Activated CD8-positive, alpha-beta memory T cell treated with anti-CD3 and anti-CD28 coated beads, Interleukin-2, amount 50 U/mL, for 4 hours (primary cell): ENCODE measurements around the gene RIMBP3C.
"Not testable (repeated sequence)": the region's sequence is repeated elsewhere in the genome, so short reads cannot be mapped to it uniquely, and the experiment has no call there.

Experiments used
- DNase-seq: peaks from one replicate; pipeline ENCODE4 v3.0.0-alpha.2; 2020

Gene RIMBP3C, protein sequence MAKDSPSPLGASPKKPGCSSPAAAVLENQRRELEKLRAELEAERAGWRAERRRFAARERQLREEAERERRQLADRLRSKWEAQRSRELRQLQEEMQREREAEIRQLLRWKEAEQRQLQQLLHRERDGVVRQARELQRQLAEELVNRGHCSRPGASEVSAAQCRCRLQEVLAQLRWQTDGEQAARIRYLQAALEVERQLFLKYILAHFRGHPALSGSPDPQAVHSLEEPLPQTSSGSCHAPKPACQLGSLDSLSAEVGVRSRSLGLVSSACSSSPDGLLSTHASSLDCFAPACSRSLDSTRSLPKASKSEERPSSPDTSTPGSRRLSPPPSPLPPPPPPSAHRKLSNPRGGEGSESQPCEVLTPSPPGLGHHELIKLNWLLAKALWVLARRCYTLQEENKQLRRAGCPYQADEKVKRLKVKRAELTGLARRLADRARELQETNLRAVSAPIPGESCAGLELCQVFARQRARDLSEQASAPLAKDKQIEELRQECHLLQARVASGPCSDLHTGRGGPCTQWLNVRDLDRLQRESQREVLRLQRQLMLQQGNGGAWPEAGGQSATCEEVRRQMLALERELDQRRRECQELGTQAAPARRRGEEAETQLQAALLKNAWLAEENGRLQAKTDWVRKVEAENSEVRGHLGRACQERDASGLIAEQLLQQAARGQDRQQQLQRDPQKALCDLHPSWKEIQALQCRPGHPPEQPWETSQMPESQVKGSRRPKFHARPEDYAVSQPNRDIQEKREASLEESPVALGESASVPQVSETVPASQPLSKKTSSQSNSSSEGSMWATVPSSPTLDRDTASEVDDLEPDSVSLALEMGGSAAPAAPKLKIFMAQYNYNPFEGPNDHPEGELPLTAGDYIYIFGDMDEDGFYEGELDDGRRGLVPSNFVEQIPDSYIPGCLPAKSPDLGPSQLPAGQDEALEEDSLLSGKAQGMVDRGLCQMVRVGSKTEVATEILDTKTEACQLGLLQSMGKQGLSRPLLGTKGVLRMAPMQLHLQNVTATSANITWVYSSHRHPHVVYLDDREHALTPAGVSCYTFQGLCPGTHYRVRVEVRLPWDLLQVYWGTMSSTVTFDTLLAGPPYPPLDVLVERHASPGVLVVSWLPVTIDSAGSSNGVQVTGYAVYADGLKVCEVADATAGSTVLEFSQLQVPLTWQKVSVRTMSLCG (N-terminal part only)

DNA sequence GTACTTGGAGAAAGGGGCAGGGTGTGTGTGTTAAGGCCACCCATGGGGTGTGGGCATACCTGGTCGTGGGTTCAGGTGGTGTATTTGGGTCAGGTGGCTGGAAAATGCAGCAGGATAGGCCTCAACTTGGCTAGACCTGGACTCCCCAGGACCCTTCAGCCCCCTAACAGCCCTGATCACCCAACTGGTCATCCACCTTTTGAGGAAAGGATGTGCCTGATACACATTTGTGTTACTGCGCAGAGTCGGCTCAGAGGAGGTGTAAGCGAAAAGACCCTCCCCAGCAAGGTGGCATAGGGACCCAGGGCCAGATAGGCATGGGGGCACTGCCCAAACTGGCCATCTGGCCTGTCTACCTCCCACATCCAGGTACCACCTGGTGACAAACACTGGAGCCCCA is at the start of gene RIMBP3C:
Gene RIMBP3C (minus strand): TSS at position 101 of the 400 bp plus-strand sequence. CDS start 485 bp downstream, outside the sequence.
- not testable (repeated sequence) for DNase-seq

DNA sequence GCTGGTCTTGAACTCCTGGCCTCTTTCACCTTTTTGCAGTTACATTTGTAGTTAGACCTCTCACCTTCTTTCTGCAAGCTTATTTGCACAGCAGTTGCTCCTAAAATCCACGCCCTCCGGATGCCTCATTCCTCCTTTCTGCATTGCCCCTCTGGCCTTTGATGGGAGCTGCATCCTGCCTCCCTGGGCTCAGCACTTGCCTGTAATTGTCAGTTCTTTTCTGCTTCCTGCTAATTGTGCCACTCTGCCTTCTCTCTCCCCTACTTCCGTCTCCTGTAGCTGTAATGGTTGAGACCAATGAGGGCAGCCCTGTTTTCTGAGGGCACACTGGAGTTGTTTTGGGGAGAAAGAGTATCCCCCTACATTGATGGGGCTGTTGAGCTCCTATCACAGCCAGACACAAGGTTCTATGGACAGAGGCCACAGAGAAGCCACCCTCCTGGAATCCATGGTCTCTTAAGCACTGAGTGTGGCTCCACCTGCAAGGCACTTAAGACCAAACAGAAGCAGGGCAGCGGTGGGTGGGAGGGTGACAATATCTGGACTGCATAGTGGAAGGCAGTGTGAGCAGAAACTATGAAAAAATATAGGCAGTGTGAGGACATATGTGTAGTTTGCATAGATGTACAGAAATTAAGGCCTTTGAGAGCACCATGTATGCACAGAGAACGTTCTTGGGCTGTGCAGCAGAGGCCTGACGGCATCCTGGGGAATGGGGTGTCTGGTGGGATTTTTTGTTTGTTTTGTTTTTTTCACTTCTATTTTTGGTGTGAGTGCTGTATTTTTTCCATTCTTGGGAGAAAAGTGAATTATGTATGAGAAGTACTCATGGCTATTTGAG is 48.0 kb upstream of the RIMBP3C start:
- no peak for DNase-seq

DNA sequence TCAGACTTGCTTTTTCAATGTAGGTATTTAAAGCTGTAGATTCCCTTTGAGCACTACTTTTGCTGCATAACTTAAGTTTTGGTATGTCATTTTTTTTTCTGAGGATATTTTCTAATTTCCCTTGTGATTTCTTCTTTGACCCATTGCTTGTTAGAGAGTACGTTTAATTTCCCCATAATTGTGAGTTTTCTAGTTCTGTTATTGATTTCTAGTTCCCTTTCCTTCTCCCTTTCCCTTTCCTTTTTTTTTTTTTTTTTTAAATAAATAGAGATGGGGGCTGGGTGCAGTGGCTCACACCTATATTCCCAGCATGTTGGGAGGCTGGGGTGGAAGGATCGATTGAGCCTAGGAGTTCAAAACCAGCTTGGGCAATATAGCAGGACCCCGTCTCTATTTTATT is 47.0 kb upstream of the RIMBP3C start:
- DNase-seq = no peak

DNA sequence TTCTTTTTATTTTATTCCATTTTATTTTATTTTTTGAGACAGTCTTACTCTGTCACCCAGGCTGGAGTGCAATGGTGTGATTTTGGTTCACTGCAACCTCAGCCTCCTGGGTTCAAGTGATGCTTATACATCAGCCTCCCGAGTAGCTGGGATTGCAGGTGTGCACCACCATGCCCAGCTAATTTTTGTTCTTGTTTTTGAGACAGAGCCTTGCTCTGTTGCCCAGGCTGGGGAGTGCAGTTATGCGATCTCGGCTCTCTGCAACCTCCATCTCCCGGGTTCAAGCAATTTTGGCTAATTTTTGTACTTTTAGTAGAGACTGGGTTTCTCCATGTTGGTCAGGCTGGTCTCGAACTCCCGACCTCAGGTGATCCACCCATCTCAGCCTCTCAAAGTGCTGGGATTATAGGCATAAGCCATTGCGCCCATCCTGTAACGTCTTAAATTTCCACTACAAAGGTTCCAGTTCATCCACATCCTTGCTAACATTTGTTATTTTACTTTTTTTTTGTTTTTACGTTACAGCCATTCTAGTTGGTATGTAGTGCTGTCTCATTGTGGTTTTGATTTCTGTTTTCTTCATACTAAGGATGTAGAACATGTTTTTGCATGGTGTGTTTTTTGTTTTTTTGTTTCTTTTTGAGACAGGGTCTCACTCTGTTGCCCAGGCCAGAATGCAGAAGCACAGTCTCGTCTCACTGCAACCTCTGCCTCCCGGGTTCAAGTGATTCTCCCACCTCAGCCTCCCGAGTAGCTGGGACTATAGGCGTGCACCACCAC is 45.3 kb upstream of the RIMBP3C start:
- DNase-seq = not testable (repeated sequence)

DNA sequence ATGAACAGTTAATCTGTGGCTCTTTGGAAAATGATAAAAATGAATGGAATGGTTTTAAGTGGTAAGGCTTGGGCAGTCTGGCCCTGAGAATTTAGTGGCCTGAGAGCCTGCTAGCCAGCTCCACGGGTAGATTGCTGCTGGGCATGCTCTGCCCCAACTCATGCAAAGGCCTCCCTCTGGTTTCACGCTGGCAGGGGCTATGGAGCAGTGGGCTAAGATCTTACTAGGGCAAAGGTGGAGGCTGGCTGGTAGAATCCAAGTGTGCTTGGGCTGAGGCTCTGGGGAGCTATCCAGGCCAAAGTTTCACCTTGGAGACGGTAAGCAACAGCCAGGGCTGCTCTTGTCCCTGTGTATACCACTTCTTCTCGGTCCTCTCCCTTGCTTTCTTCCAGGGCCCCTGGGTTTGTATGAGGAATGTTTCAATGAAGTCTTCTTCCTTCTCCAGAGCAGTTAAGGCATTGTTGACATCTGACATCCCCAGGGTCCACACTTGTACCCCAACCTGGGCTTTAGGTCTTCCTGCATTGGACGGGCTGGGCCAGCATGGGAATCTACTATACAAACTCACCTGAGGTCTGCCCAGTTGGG is 43.7 kb upstream of the RIMBP3C start:
- no peak for DNase-seq

DNA sequence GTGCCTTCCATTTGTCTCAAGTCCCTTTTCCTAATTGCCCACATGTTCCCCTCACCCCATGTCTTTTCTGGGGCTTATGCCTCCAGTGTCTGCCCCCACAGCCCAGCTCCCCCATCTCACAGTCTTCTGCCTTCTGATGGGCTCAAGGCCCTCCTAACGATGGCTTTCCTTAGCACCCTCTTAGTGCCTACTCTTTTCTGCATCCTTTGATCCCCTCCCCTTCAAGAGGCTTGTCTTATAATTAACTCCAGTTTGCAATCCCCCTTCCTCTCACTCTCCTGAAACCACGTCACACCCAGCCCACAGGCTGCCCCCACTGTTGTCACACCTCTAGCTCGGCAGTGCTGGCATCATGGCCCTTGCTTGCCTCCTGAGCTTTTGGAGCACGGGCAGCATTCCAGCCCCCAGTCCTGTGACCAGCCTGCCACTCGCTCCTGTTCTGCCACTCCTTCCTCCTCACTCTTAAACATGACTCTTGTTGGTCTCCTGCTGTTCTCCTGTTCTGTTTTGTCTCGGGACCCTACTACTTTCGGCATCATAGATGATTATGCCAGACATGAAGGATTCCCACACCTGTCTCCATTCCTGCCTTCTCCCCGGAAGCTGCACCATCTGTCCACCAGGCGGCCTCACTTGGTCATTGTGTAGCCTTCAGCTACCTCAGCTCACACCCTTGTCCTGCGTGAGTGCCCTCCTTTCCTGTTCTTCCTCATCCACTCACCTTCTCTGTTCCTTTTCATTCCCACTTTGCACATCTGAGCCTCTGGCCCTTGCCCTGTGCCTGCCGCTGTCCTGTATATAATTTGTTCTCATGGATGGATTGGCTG is 42.4 kb upstream of the RIMBP3C start:
- no peak for DNase-seq

DNA sequence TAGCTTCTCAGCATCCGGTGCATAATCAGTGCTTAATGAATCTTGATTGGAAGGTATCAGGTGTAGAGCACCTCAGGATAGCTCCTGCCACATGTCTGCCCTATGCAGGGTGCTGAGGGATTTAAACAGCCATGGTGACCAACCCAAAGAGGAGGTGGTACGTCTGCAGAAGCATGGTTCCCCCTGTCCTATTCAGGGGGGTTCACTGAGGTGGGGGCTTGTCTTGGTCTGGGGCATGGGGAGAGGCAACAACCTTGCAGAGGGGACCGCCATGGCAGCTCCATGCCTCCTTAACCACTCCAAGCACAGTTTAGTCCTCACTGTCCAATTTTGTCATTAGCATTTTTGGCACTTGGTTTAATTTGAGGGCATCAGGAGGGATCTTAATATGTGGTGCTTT is 41.2 kb upstream of the RIMBP3C start:
- no peak for DNase-seq

DNA sequence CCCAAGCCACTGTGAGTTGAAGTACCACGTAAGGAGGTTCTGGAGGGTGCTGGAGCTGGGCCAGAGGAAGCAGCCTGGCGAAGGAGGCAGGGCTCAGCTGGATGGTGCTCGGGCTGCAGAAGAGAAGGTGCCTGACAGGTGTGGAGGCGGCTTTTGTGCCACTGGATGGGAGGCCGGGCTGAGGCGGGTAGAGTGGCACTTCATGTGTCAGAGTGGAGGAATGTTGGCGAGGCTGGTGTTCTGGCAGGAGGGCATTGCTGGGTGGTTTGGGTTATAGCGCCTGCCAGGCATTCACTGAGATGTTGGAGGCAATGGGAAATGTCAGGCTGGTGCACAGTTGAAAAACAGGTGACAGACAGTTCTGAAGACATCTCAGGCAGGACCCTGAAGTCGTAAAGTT is 40.4 kb upstream of the RIMBP3C start:
- no peak for DNase-seq

DNA sequence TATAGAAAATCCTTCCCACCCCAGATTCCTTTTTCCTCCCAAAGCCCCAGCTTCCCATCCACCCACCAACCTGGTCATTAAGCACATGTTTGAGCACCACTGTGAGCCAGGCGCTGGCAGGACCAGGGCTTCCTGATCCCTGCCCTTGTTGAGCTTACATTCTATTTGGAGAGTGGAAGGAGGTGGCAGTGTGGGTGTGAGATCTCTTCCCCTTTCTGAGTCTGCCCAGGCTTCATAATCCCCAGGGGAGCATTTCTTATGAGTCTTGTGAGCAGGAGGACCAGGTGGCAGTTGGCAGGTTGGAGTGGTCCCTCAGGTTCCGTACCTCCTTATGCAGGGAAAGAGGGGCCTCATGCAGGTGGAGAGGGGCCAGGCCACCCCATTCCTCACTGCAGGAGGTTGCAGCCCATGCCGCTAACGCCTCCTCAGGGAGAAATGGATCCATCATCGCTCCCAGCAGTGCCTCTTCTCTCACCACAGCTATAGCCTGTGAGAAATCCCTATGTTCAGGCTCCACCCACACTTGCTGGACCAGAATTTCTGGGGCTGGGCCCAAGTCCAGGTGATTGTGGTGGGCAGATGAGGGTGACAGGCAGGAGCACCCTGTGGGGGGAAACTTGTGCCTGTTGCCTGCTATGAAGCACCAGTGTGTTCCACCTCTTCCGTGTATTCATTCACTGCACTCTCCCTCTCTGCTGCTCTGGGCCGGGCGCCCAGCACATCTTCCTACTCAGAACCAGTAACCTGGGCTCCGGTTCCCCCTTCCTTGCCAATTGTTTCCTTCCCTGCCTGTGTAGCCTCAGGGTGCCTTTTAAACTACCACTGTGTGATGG is 39.8 kb upstream of the RIMBP3C start:
- no peak for DNase-seq

DNA sequence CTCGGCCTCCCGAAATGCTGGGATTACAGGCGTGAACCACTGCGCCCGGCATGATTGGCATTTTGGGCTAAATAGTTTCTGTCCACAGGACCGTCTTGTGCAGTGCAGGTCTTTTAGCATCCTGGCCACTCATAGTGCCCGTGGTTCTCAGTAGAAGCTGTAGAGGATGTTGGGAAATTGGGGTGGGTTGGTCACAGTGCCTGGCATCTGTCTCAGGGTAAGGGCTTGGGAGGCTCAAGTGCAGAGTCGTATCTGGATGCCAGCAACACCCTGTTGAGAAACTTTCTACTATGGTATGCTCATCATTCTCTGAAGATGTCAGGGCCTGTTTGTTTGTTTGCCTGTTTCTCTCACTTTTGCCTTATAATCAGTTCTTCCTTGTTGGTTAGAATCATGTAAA is 38.1 kb upstream of the RIMBP3C start:
- no peak for DNase-seq

DNA sequence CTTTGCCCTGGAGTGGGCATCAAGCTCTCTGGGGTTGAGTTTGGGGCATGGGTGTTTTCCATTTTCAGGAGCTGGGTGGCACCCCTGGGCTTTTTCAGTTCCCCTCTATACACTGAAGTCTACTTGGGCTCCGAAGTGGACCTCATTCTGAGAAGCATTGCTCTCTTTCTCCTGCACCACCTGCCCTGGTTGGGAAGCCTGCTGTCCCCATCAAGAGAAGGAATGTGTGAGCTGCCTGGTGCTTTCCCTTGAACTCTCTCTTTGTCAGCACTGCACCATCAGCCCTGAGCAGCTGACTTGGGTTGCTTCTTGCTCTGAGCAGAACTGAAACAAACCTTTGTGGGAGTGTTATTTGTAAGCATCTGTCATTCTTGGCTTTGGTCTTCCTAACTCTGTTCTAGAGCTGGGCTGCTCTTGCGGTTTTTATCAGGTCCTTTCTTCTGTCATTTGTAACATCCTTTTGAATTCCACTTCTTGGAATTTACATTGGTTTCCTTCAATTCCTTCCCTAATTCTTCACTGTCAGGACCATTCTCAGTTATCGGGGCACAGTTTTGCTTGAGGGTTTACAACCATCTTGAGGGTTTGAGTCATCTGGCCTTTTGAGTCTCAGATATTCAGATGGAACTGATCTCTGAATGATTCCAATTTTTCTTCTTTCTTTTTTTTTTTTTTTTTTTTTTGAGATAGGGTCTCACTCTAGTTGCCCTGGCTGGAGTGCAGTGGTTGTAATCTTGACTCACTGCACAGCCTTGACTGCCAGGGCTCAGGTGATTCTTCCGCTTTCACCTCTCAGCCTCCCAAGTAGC is 36.7 kb upstream of the RIMBP3C start:
- DNase-seq = no peak

DNA sequence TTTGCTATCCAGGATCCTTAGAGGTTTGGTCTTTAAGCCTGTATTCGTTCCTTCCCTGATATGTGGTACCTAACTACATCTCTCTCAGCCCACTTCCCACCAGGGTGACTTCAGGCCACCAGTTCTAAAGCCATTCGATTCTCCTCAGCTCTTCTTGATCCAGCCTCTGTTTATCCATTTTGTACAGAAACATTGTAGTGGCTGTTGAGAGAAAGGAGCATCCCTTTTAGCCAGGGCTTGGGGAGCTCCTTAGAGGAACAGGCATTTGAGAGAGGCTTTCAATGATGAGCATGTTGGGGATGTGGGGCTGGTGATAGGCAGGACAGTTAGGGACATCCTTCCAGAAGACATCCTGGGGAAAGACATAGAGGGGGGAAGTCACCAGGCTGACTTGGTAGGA is 34.1 kb upstream of the RIMBP3C start:
- DNase-seq = no peak

DNA sequence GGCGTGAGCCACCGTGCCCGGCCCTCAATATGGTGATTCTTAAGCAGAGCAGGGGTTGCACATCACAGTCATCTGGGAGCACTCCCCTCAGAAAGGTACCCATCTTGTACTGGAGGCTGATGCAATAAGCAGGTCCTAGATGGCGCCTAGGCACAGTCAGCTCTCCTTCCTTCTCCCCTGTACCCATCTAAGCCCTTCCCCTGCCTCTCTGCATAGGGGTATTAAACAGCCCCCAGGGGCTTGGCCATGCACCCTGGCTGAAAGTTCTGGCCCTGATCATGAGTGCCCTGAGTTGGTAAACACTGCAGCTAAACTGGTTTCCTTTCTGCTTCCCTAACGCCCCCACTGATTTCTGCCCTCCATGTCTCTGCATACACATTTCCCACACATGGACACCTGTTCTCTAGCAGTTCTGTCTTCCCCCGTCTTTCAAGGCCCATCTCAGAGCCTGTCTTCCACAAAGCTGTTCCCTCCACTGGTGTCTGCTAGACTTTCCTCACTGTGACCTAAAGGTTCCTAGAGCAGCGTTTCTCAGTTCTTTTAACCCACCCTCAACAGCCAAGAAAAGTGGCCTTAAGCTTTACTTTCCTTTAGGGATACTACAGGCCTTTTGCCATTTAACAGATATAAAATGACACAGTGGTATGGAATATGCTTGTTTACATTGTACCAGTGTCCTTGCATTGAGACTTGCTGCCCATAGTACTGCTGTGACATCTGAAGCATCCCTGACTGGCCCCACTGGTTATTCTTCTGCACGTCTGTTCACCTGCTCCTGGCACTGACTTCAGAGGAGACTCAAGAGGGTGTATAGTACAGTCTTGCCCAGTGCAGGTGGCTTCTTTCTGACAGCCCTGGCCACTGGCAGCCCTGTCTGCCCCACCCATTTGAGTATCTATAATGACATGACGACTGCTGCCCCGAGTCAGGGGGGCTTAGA is 31.8 kb upstream of the RIMBP3C start:
- DNase-seq = no peak

DNA sequence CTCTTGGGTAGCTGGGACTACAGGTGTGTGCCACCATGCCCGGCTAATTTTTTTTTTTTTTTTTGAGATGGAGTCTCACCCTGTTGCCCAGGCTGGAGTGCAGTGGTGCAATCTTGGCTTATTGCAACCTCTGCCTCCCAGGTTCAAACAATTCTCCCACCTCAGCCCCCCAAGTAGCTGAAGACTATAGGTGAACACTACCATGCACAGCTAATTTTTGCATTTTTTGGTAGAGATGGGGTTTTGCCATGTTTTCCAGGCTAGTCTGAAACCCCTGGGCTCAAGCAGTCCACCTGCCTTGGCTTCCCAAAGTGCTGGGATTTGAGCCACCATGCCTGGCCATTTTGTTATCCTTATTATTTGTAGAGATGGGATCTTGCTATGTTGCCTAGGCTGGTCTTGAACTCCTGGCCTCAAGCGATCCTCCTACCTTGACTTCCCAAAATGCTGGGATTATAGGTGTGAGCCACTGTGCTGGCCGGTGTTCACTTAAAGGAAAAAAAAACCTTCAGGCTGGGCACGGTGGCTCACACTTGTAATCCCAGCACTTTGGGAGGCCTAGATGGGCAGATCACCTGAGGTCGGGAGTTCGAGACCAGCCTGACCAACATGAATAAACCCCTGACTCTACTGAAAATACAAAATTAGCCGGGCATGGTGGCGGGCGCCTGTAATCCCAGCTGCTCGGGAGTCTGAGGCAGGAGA is 29.9 kb upstream of the RIMBP3C start:
- DNase-seq = not testable (repeated sequence)

DNA sequence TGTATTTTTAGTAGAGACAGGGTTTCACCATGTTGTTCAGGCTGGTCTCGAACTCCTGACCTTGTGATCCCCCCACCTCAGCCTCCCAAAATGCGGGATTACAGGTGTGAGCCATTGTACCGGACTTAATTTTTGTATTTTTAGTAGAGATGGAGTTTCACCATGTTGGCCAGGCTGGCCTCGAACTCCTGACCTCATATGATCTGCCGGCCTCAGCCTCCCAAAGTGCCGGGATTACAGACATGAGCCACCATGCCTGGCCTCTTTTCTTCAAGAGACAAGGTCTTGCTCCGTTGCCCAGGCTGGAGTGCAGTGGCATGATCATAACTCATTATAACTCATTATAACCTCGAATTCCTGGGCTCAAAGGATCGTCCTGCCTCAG is 29.4 kb upstream of the RIMBP3C start:
- not testable (repeated sequence) for DNase-seq

DNA sequence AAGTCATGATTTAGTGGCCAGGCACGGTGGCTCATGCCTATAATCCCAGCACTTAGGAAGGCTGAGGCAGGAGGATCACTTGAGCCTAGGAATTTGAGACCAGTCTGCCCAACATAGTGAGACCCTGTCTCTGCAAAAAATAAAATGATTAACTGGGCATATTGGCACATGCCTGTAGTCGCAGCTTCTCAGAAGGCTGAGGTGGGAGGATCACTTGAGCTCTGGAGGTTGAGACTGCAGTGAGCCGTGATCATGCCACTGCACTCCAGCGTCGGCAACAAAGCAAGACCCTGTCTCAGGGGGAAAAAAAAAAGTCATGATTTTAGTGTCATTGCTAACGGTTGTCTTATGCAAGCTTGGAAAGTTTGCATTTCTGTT is 28.2 kb upstream of the RIMBP3C start:
- no peak for DNase-seq
